Stimulated activated naive CD4-positive, alpha-beta T cell (primary cell): Measurements from ENCODE around the gene MGMT.

Experiments used
- DNase-seq, 6 experiments: peaks; one replicate each; lab custom pipeline; 2025; lab: John Stamatoyannopoulos, UW

Gene MGMT

GRCh38 chr10:129495256-129495655, 28.2 kb downstream of the MGMT start:
- no peak for DNase-seq

GRCh38 chr10:129495698-129496097, 28.7 kb downstream of the MGMT start:
- no peak for DNase-seq

- no peak for DNase-seq
These were observed 30.0 kb downstream of the MGMT start for GRCh38 chr10:129497013-129497412.

GRCh38 chr10:129498680-129499079, 31.6 kb downstream of the MGMT start:
- DNase-seq = no peak

GRCh38 chr10:129500617-129501339, 33.7 kb downstream of the MGMT start:
- no peak for DNase-seq

GRCh38 chr10:129501652-129502436, 34.8 kb downstream of the MGMT start:
- no peak for DNase-seq

GRCh38 chr10:129502448-129502847, 35.4 kb downstream of the MGMT start:
- DNase-seq = no peak

GRCh38 chr10:129505500-129506075, 38.5 kb downstream of the MGMT start:
- DNase-seq = no peak

- no peak for DNase-seq
These were observed 39.2 kb downstream of the MGMT start for GRCh38 chr10:129506101-129506797.

- DNase-seq = no peak
These were observed 40.3 kb downstream of the MGMT start for GRCh38 chr10:129507216-129507889.

GRCh38 chr10:129509155-129509554, 42.1 kb downstream of the MGMT start:
- no peak for DNase-seq

GRCh38 chr10:129509835-129510234, 42.8 kb downstream of the MGMT start:
- DNase-seq = no peak

GRCh38 chr10:129511086-129511485, 44.0 kb downstream of the MGMT start:
- DNase-seq = no peak

GRCh38 chr10:129511758-129512157, 44.7 kb downstream of the MGMT start:
- no peak for DNase-seq

- DNase-seq = no peak
These were observed 46.3 kb downstream of the MGMT start for GRCh38 chr10:129513312-129513711.

GRCh38 chr10:129514568-129515451, 47.8 kb downstream of the MGMT start:
- no peak for DNase-seq

- DNase-seq = no peak
These were observed 50.0 kb downstream of the MGMT start for GRCh38 chr10:129516846-129517679.

GRCh38 chr10:129517680-129518057, 50.6 kb downstream of the MGMT start:
- DNase-seq = no peak

- no peak for DNase-seq
These were observed 51.8 kb downstream of the MGMT start for GRCh38 chr10:129518793-129519192.
